WTC11 (cell line): ENCODE results near the gene RASAL2. TPM values are rescaled to one million over a fixed set of nuclear protein-coding genes. Genes with fewer than 3 reads are reported as not detected.
A peak's percentile ranks its signal among the peaks of the same experiment; 100 is the strongest.

Experiments
- ATAC-seq: fragments of 200-7000 bp; cut with Tn5 transposase; 2 replicates; pipeline ENCODE4 v1.10.0; 2021; ENCODE audit warnings: mild to moderate bottlenecking, moderate library complexity
- CTCF ChIA-PET: fragments of 300-600 bp; sonication (Branson Sonifier 250); formaldehyde crosslinking; loops from one replicate; lab custom pipeline; 2021; ENCODE audit warnings: antibody characterized with exemption; lab: Charles Lee
- POLR2A ChIA-PET: fragments of 350-600 bp; sonication (Branson Sonifier 250); formaldehyde crosslinking; loops from one replicate; lab custom pipeline; 2021; ENCODE audit warnings: antibody characterized with exemption; lab: Charles Lee
- DNase-seq: peaks from one replicate; pipeline ENCODE4 v3.0.0; 2021; ENCODE audit warnings: low spot score
- H3K27ac Mint-ChIP-seq: 2 replicates; pipeline ENCODE4 v1.8.0; 2021; ENCODE audit warnings: mixed read lengths
- H3K27me3 Mint-ChIP-seq: 2 replicates; pipeline ENCODE4 v1.8.0; 2021; ENCODE audit warnings: low read depth, mild to moderate bottlenecking, moderate library complexity, mixed read lengths
- H3K36me3 Mint-ChIP-seq: 2 replicates; pipeline ENCODE4 v1.8.0; 2021; ENCODE audit warnings: mixed read lengths
- H3K4me1 Mint-ChIP-seq: 2 replicates; pipeline ENCODE4 v1.8.0; 2022; ENCODE audit warnings: mixed read lengths
- H3K4me3 Mint-ChIP-seq: 2 replicates; pipeline ENCODE4 v1.8.0; 2021; ENCODE audit warnings: mild to moderate bottlenecking, moderate library complexity, mixed read lengths
- H3K9me3 Mint-ChIP-seq: 2 replicates; pipeline ENCODE4 v1.8.0; 2021; ENCODE audit warnings: mixed read lengths
- AR ChIP-seq: fragments of 250-450 bp; sonication (Bioruptor Pico); IDR thresholded peaks from 2 replicates; pipeline ENCODE4 v1.9.0; 2021; ENCODE audit warnings: mild to moderate bottlenecking
- CDX4 ChIP-seq: fragments of 250-450 bp; sonication (Bioruptor Pico); IDR thresholded peaks from 2 replicates; pipeline ENCODE4 v1.9.0; 2021; ENCODE audit warnings: moderate library complexity, mild to moderate bottlenecking, inconsistent platforms, borderline replicate concordance
- E2F1 ChIP-seq: sonication (generic); formaldehyde crosslinking; IDR thresholded peaks from 2 replicates; pipeline ENCODE4 v1.8.0; 2022; ENCODE audit warnings: mild to moderate bottlenecking, missing genetic modification reagents
- EMX1 ChIP-seq: fragments of 250-450 bp; sonication (Bioruptor Pico); IDR thresholded peaks from 2 replicates; pipeline ENCODE4 v1.8.0; 2021; ENCODE audit warnings: mild to moderate bottlenecking
- ESRRA ChIP-seq: sonication (generic); formaldehyde crosslinking; IDR thresholded peaks from 2 replicates; pipeline ENCODE4 v1.8.1; 2022; ENCODE audit warnings: mild to moderate bottlenecking, missing genetic modification reagents, borderline replicate concordance
- FOXJ3 ChIP-seq: sonication (generic); formaldehyde crosslinking; IDR thresholded peaks from 2 replicates; pipeline ENCODE4 v1.9.0; 2021; ENCODE audit warnings: missing genetic modification reagents, mild to moderate bottlenecking, borderline replicate concordance
- GABPB1 ChIP-seq: sonication (generic); formaldehyde crosslinking; IDR thresholded peaks from 2 replicates; pipeline ENCODE4 v1.8.1; 2023; ENCODE audit warnings: mild to moderate bottlenecking, missing genetic modification reagents
- NFATC4 ChIP-seq: fragments of 250-450 bp; sonication (Bioruptor Pico); IDR thresholded peaks from 2 replicates; pipeline ENCODE4 v1.9.0; 2021; ENCODE audit warnings: mild to moderate bottlenecking
- PRRX2 ChIP-seq: fragments of 250-450 bp; sonication (Bioruptor Pico); IDR thresholded peaks from 2 replicates; pipeline ENCODE4 v1.8.0; 2021; ENCODE audit warnings: mild to moderate bottlenecking
- RORB ChIP-seq: fragments of 250-450 bp; sonication (Bioruptor Pico); IDR thresholded peaks from 2 replicates; pipeline ENCODE4 v1.9.0; 2021; ENCODE audit warnings: mild to moderate bottlenecking
- STAT6 ChIP-seq: sonication (generic); formaldehyde crosslinking; conservative IDR thresholded peaks from 2 replicates; pipeline ENCODE4 v1.8.1; 2023; ENCODE audit warnings: mild to moderate bottlenecking, low read depth, missing genetic modification reagents, moderate library complexity
- ZBTB43 ChIP-seq: sonication (generic); formaldehyde crosslinking; IDR thresholded peaks from 2 replicates; pipeline ENCODE4 v1.8.1; 2023; ENCODE audit warnings: mild to moderate bottlenecking, missing genetic modification reagents
- ZNF121 ChIP-seq: sonication (generic); formaldehyde crosslinking; IDR thresholded peaks from 2 replicates; pipeline ENCODE4 v1.8.0; 2023; ENCODE audit warnings: missing genetic modification reagents
- ZNF281 ChIP-seq: sonication (generic); formaldehyde crosslinking; IDR thresholded peaks from 2 replicates; pipeline ENCODE4 v1.8.0; 2023; ENCODE audit warnings: mild to moderate bottlenecking, missing genetic modification reagents
- total RNA-seq: library from RNA; stranded (reverse); gene quantifications from 3 replicates; pipeline ENCODE4 v1.2.3, GENCODE V29; 2021

Gene RASAL2
- total RNA-seq, 1 experiment from 2014 or later = 29.5 TPM

- Mint-ChIP-seq H3K9me3 (peaks cover 2% of the 10 kb centered on the region; the same call in 1 of the 2 replicates), H3K4me3 (no peak overlapping the region), H3K27me3 (no peaks in the 10 kb centered on the region), H3K36me3 (no peaks in the 10 kb centered on the region), H3K4me1 (peaks cover 26% of the 10 kb centered on the region), H3K27ac (peak overlapping the region; percentile 21; the same call in 1 of the 2 replicates)
- ATAC-seq = no peak
- ChIA-PET POLR2A (interaction anchor here (0.6 kb wide), 1 partner anchor 1665 kb away, joined by 4 read pairs; no protein-coding TSS in a partner anchor), CTCF (no interaction called here)
- TF ChIP-seq CDX4 (CRISPR knock-in tag) = no peak
- no peak for TF ChIP-seq ZNF121
- no peak for TF ChIP-seq E2F1 (CRISPR knock-in tag)
- no peak for TF ChIP-seq ESRRA
- TF ChIP-seq EMX1 (CRISPR knock-in tag) = no peak
- no peak for TF ChIP-seq FOXJ3 (CRISPR knock-in tag)
- no peak for TF ChIP-seq NFATC4
- TF ChIP-seq AR (CRISPR knock-in tag) = no peak
- TF ChIP-seq RORB (CRISPR knock-in tag) = no peak
- no peak for TF ChIP-seq ZNF281 (CRISPR knock-in tag)
- TF ChIP-seq GABPB1 (CRISPR knock-in tag) = no peak
- no peak for TF ChIP-seq PRRX2 (CRISPR knock-in tag)
- TF ChIP-seq STAT6 (CRISPR knock-in tag) = no peak
- no peak for TF ChIP-seq ZBTB43 (CRISPR knock-in tag)
- no peak for DNase-seq
Observed at GRCh38 chr1:178238722-178239510, 145.0 kb downstream of the RASAL2 start.
